ENCODE data around the gene GRIP2. TPM values are rescaled to one million over a fixed set of nuclear protein-coding genes. Genes with fewer than 3 reads are reported as not detected.

The GRIP2 gene
- total and polyA plus RNA-seq, 2 of the 4 experiments (the other 2 are of a cell fraction): 0.05 TPM; not detected in 1

DNA sequence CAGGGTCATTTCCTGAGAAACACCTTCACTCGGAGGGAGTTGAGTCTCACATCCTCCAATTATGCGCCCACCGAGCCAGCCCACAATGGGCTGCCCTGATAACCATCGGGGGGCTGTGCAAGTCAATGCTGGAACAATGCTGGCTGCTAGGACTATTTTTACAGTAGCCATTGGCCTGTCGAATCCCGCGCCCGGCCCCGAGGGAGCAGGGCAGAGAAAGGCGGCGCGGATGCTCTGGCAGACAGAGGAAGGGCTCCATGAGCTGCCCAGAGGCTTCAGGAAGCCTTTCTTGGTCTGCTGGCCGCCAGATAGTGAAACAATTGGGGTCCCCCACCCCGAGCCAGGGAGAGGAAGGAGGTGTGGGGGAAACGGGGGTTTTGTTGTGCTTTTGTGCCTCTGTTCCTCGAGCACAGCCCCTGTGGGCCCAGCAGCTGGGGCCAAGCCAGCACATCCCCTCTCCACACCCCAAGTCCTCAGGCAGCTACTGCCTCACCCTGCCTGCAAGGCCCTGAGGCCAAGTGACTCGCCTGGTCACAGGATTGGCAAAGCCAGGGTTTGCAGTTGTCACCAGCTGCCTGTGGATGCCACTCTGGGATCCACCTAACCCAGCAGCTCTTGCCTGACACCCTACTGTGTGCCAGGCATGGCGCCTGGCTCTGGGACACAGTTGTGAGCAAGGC is 98.8 kb downstream of the GRIP2 start:
- peak overlapping the region; percentile 53; the same call in 1 of the 2 replicates for H2AK5ac ChIP-seq (ENCODE audit: low read depth, low read length)
- H3K36me3 ChIP-seq (ENCODE audit: control insufficient read depth, insufficient read depth, low read length): peaks cover 20% of the 10 kb centered on the region
- no TSS peak for BruUV-seq (replicated peaks)
- H3K14ac ChIP-seq (replicated peaks; ENCODE audit: low read depth, low read length): 0 out of 2 replicates have a peak overlapping the region, but pooled peaks have one; percentile 29
- H2BK5ac ChIP-seq (ENCODE audit: low read depth, low read length, poor library complexity, severe bottlenecking): no peak overlapping the region
- H2BK20ac ChIP-seq (ENCODE audit: low read depth, low read length): no peak overlapping the region
- H3K4me1 ChIP-seq (ENCODE audit: control insufficient read depth, insufficient read depth, low read length): peaks cover 25% of the 10 kb centered on the region
- no peak overlapping the region for H3K4me2 ChIP-seq (ENCODE audit: low read depth, low read length)
- no peak overlapping the region for H3K56ac ChIP-seq (ENCODE audit: extremely low read depth, insufficient read depth, low read length)
- DNase-seq (no peak), ATAC-seq (ENCODE audit: low read depth) (0 out of 2 replicates have a peak, but pooled peaks have one; percentile 15)
- no peaks in the 10 kb centered on the region for H3K27me3 ChIP-seq (ENCODE audit: control insufficient read depth, insufficient read depth, low read length)
- no peak overlapping the region for H3K18ac ChIP-seq (ENCODE audit: low read depth, low read length)
- WGBS, 2 experiments (ENCODE audit: extremely low coverage in 2 of 2, insufficient read length in 1 of 2): 90% methylated on average over 7 of the region's 18 CpGs; no CpG with 5 or more reads in 1 of the 2 experiments
- intact Hi-C loops (cut with micrococcal nuclease) (no loop called here), in situ Hi-C loops (cut with MboI; ENCODE audit: low sequenced_read_pairs) (no loop called here), dilution Hi-C loops (cut with HindIII; ENCODE audit: low sequenced_read_pairs, unreplicated experiment) (no loop called here)
- H2AFZ ChIP-seq (replicated peaks; ENCODE audit: low read length, poor library complexity): no peak overlapping the region
- peak overlapping the region; percentile 46 for H3K4ac ChIP-seq (ENCODE audit: low read depth, low read length)
- no peak overlapping the region for H3K4me3 ChIP-seq (ENCODE audit: insufficient read depth, low read depth, low read length)
- ChIA-PET POLR2A (ENCODE audit: unreplicated experiment) (no interaction called here), CTCF (no interaction called here)
- H4K8ac ChIP-seq (ENCODE audit: low read depth in 2 of 2, low read length in 2 of 2): no peak overlapping the region
- H2AK9ac ChIP-seq (replicated peaks; ENCODE audit: low read depth, low read length, poor library complexity): no peak overlapping the region
- H3K27ac ChIP-seq (ENCODE audit: insufficient read depth, low read length): no peak overlapping the region
- H4K20me1 ChIP-seq (ENCODE audit: insufficient read depth, low read length): peaks cover 40% of the 10 kb centered on the region
- H3K9me1 ChIP-seq (ENCODE audit: insufficient read depth, low read length): peaks cover 18% of the 10 kb centered on the region
- H2BK120ac ChIP-seq (ENCODE audit: low read depth, low read length): no peak overlapping the region; the same call in 1 of the 2 replicates
- TF ChIP-seq BHLHE40 (IDR thresholded peaks at IDR 0.05; ENCODE audit: low read depth, low read length): no peak
- TF ChIP-seq, protein P1, sequence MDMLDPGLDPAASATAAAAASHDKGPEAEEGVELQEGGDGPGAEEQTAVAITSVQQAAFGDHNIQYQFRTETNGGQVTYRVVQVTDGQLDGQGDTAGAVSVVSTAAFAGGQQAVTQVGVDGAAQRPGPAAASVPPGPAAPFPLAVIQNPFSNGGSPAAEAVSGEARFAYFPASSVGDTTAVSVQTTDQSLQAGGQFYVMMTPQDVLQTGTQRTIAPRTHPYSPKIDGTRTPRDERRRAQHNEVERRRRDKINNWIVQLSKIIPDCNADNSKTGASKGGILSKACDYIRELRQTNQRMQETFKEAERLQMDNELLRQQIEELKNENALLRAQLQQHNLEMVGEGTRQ (IDR thresholded peaks at IDR 0.05; ENCODE audit: low read depth, low read length): no peak
- TF ChIP-seq MXI1 (IDR thresholded peaks at IDR 0.05; ENCODE audit: borderline replicate concordance, low read depth, low read length): no peak
- TF ChIP-seq NFE2L2 (IDR thresholded peaks at IDR 0.05; ENCODE audit: low read depth, low read length): no peak
- H3K9me3 ChIP-seq (ENCODE audit: control insufficient read depth, insufficient read depth, low read length): no peaks in the 10 kb centered on the region
- no peak overlapping the region for H4K91ac ChIP-seq (ENCODE audit: insufficient read depth, low read depth, low read length)
- H2BK15ac ChIP-seq (ENCODE audit: low read depth, low read length): no peak overlapping the region
- H3K23ac ChIP-seq (ENCODE audit: low read depth, low read length): no peak overlapping the region
- H3K9ac ChIP-seq (ENCODE audit: low read depth, low read length): no peak overlapping the region
- peaks cover 53 to 72% of the 10 kb centered on the region in 2 experiments for H3K79me1 ChIP-seq (ENCODE audit: low read depth in 1 of 2, low read length in 2 of 2)
- no peak overlapping the region for H4K5ac ChIP-seq (ENCODE audit: low read depth, low read length)

Measured in IMR-90 (cell line).